ENCODE data around the gene ENGASE.

DNA sequence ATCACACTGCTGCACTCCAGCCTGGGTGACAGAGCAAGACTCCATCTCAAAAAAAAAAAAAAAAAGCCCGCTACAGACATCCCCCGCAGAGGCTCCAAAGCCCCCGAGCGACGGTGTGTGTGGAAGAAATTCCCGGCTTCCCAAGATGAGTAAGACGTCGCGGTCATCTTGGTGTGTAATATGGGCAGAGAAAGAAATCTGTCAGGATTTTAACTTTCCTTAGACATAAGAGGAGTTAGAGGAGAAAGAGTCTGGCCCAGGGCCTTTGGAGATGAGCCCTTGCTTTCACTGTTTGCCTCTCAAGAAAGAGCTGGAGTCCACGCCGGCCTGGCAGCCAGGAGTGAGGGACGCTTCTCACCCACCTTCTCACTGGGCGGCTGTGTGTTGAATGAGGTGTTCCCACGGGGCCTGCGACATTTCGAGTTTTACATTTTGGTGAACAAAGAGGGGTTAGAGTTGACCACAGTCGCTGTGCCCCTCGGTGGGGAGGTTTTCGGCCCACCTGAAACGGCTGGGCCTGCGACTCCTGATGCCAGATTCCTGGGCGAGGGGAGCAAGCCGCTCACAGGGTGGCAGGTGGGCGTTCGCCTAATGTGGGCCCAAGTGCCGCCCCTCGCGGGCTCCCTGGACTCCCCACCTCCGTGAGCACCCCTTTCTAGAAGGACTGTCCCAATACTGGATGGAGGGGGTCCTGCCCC is 32.8 kb upstream of the ENGASE start:
- no peak for TF ChIP-seq RAD21 (IDR thresholded peaks at IDR 0.05 in 1 of 2, conservative IDR thresholded peaks at IDR 0.05 in 1 of 2; ENCODE audit: low read depth in 2 of 2, low read length in 2 of 2)
- TF ChIP-seq, protein P1, sequence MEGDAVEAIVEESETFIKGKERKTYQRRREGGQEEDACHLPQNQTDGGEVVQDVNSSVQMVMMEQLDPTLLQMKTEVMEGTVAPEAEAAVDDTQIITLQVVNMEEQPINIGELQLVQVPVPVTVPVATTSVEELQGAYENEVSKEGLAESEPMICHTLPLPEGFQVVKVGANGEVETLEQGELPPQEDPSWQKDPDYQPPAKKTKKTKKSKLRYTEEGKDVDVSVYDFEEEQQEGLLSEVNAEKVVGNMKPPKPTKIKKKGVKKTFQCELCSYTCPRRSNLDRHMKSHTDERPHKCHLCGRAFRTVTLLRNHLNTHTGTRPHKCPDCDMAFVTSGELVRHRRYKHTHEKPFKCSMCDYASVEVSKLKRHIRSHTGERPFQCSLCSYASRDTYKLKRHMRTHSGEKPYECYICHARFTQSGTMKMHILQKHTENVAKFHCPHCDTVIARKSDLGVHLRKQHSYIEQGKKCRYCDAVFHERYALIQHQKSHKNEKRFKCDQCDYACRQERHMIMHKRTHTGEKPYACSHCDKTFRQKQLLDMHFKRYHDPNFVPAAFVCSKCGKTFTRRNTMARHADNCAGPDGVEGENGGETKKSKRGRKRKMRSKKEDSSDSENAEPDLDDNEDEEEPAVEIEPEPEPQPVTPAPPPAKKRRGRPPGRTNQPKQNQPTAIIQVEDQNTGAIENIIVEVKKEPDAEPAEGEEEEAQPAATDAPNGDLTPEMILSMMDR (IDR thresholded peaks at IDR 0.05; ENCODE audit: control extremely low read depth in 1 of 3, insufficient read depth in 1 of 3, low read depth in 1 of 3, low read length in 3 of 3), result no peak
